GM19397 (cell line): ENCODE results near the gene DUSP7.
"Not testable (repeated sequence)": the region's sequence is repeated elsewhere in the genome, so short reads cannot be mapped to it uniquely, and the experiment has no call there.

Source experiments
- ATAC-seq: cut with Tn5 transposase; IDR thresholded peaks from one replicate; pipeline ENCODE4 v1.9.1; 2021; ENCODE audit warnings: mild to moderate bottlenecking, moderate library complexity; ENCODE audit not compliant: unreplicated experiment

DUSP7 gene

DNA sequence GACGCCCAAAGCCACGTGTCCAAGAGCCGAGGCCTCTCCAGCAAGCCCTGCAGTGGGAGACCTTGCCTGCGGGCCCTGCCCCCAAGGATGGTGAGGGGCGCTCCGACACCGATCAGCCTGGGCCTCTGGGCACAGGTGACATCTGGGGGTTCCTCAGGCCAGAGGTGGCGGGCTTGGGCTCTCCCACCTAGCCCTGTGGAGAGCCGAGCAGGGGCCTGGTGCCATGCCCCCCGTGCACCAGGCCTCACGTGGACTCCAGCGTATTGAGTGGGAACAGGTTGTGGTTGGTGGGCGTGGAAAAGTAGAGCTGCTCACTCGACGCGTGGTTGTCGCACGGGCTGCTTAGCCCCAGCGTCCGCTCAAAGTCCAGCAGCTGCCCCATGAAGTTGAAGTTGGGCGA is 5.8 kb downstream of the DUSP7 start:
- ATAC-seq: no peak

DNA sequence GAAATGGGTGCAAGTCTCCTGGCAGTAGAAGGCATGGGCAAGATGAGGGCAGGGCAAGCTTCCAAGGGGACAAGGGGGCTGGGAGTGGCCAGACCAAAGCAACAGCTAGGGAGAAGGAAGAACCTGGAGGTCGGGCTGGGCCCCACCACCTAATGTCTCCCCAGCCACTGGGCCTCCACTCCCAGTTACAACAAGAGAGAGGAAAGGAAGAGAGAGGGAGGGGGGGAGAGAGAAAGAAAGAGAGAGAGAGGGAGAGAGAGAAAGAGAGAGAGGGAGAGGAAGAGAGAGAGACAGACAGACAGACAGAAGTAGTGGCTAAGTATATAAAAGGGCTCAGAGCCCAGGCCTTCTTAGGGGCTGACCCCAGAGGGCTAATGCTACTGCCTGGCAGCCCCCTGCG is 6.9 kb downstream of the DUSP7 start:
- ATAC-seq: no peak

- no peak for ATAC-seq
These were observed 8.9 kb downstream of the DUSP7 start for GRCh38 chr3:52047295-52047960.

DNA sequence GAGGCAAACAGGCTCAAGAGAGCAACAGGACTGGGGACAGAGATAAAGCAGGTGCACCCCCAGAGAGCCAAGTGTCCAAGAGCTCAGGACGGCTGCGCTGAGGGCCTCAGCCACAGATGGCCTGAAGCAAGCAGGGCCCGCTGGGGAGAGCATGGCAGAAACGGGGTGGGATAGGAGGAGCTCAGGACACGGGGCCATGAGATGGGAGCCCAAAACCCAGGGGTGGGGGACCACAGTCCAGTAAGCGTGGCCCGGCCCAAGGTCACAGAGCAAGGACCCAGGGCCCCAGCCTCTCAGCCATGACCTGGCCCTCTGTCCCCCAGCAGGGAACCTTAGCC is 9.5 kb downstream of the DUSP7 start:
- no peak for ATAC-seq

- no peak for ATAC-seq
These were observed 10.0 kb downstream of the DUSP7 start for GRCh38 chr3:52046186-52046901.

- ATAC-seq: no peak
These were observed 11.3 kb downstream of the DUSP7 start for GRCh38 chr3:52044869-52045619.

DNA sequence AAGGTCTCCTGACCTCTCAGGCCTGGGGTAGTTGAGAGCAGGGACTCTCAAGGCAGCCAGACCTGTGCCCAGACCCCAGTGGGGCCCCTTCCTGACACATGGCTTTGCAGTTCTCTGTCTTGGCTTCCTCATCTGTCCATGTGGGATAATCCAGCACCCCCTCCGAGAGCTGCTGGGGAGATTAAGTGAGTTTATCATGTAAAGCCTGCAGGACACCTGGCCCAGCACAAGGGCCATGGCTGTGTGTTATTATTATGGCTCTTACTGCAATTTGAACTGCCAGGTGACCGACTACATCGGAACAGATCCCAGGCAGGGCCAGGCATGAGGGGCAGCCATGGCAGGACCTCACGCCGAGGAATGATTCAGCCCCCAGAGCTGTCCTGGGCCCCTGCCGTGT is 12.6 kb downstream of the DUSP7 start:
- no peak for ATAC-seq

GRCh38 chr3:52043039-52043438 is 13.3 kb downstream of the DUSP7 start:
- not testable (repeated sequence) for ATAC-seq

DNA sequence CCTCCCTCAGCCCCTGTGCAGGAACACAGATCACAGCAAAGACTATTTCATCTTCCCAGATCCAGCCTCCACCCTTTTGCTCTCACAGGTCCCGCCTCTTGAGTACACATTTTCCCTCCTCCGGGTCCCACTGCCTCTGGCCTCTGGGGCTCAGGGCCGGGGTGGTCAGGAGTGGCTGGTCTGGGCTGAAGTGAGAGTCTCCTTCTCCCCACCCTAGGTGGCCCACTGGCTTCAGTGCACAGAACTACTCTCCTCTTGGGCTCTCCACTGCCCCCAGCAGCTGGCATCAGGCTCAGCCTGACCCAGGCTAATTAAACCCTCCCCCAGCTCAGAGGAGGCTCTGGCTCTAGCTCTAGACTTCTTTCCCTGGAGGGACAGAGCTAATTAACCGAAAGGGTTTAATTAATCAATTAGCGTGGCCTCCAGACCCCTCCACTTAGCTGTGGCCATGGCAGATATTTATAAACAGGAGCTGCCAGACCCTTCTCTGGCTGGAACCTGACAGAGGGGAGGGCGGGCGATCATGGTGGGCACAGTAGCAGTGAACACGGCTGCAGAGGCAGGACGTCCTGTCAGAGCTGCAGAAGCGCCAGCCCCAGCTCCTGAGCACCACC is 15.1 kb downstream of the DUSP7 start:
- no peak for ATAC-seq

- no peak for ATAC-seq
These were observed 15.8 kb downstream of the DUSP7 start for GRCh38 chr3:52040600-52040999.

DNA sequence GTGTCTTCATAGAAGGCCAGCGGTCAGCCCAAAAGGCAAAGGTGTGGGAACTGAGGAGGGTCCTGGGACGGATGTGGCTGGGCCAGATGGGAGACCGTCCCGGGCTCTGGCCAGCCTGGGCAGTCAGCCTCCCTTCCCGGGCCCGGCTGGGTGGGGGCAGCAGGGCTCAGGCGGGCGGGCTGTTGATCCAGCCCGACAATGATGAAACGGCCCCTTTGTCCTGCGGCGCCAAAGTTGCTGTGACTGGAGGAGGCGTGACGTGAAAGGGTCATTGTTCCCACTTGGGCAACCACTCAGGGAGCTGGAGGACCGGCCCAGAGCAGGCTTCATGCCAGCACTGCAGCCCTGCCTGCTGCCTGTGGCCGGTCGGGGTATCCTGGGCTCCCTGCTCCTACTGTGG is 16.5 kb downstream of the DUSP7 start:
- ATAC-seq: no peak

GRCh38 chr3:52039426-52039825 is 16.9 kb downstream of the DUSP7 start:
- no peak for ATAC-seq

- ATAC-seq: no peak
These were observed 18.1 kb downstream of the DUSP7 start for GRCh38 chr3:52038227-52038626.

DNA sequence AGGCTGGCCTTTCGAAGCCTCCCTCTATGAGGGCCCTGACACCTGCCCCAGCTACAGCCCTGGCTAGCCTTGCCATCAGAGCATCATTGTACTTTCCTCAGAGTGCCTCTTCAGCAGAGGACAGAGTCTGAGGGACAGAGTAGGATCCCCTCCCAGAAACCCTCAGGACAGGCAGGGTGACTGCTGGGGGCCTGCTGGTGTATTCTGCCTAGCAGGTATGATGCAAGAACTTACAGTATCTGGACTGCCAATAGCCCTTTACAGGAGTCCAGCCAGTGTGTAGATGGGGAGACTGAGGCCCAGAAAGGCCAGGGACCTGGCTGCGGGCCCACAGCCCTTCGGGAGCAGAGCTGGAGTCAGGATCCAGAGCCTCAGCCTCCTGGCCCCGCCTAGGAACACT is 19.1 kb downstream of the DUSP7 start:
- ATAC-seq: no peak

DNA sequence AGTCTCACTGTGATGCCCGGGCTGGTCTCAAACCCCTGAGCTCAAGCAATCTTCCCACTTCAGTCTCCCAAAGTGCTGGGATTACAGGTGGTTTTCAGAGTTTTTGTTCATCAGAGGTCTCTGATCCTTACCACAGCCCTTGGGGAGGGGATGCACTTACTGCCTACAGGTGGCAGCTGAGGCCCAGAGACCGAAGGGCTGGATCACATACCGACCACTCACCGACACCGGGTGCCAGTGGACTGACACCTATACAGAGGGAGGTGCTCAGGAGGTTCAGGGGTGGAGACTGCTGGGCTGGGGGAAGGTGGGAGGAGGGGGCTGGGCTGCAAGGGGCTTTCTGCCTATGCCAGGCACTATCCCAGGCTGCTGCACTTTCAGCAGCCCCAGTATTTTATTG is 19.5 kb downstream of the DUSP7 start:
- no peak for ATAC-seq

DNA sequence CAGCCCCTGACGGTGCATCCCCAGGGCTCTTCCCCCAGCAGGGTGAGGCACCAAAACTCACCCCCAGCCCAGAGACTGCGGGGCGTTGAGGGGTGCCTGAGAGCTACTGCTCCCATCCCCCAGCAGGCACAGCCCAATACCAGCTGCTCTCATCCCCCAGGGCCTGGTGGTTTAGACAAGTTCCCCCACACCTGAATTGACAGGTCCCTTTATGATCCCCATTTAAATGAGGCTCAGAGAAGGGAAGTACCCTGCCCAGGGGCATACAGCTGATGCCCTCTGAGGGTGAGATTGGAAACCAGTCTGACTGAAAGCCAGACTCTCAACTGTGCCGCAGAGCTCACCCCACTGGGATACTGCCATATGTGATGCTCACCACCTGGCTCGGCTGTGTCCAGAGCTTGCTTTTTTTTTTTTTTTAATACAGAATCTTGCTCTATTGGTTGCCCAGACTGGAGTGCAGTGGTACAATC is 20.1 kb downstream of the DUSP7 start:
- ATAC-seq: peak; percentile 49

DNA sequence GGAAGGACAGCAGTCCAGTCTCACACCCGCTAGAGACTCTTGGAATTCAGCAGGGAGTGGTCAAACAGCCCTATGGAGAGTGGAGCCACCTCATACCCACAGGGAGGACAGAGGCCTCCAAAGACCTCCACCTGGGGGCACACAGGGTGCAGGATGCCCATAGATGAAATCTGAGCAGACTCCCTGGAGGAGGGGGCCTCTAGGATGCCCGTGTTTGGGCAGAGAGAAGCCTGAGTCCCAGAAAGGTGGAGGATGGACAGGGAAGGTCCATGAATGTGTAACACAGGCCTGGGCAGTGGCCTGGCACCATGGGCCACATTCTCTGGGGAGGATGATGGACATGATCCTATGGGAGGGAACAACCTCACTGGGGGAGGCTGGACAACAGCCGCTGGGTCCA is 21.7 kb downstream of the DUSP7 start:
- no peak for ATAC-seq

DNA sequence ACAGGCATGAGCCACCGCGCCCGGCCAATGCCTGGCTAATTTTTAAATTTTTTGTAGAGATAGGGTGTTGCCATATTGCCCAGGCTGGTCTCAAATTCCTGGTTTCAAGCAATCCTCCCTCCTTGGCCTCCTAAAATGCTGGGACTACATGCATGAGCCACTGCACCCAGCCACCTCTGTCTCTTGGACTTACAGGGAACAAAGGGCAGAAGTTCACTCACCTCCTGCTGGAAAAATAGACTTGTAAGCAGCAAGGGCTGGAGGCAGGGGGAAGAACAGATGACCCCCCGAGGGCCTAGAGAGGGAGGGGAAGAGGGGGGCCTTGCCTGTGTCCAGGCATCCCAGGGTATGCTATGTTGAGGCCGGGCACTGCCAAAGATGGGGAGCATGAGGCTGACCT is 22.2 kb downstream of the DUSP7 start:
- no peak for ATAC-seq

GRCh38 chr3:52033748-52034147 is 22.6 kb downstream of the DUSP7 start:
- ATAC-seq: not testable (repeated sequence)

- no peak for ATAC-seq
These were observed 23.5 kb downstream of the DUSP7 start for GRCh38 chr3:52032702-52033408.

DNA sequence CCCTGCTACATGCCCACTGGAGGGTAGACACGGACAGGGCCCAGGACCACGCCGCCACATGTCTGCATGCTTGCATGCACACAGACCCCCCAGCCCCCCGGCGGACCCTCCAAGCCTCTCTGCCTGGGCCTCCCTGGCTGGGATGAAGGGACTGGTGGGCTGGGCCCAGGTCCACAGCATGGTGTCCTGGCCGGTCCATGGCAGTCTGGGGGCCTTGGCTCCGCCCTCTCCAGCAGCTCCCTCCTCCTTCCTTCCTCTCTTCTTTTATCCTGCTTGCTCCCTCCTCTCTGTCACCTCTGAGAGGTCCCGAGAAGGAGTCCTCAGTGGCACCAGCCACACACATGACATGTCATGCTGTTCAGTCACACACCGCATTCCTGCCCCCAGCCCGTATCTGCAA is 24.5 kb downstream of the DUSP7 start:
- ATAC-seq: no peak
